ENCODE measurements around the gene GLT8D2. TPM values are rescaled to one million over a fixed set of nuclear protein-coding genes. Genes with fewer than 3 reads are reported as not detected.

GLT8D2 gene
- total and polyA plus RNA-seq, 2 of the 13 experiments (the other 11 are each of a cell fraction or from before 2014, with no cell fraction given) = not detected

- TF ChIP-seq TCF12 (IDR thresholded peaks at IDR 0.05) (no peak), TCF12 (CRISPR knock-in tag; IDR thresholded peaks at IDR 0.05) (no peak), DPF2 (CRISPR knock-in tag; IDR thresholded peaks at IDR 0.05; ENCODE audit: borderline replicate concordance, low read depth) (no peak), KDM3A (CRISPR knock-in tag; IDR thresholded peaks at IDR 0.05; ENCODE audit: low read depth) (no peak), NAIF1 (CRISPR knock-in tag; IDR thresholded peaks at IDR 0.05; ENCODE audit: borderline replicate concordance) (no peak), KDM5A (IDR thresholded peaks at IDR 0.05; ENCODE audit: borderline replicate concordance, low read length) (no peak), FIP1L1 (IDR thresholded peaks at IDR 0.05; ENCODE audit: borderline replicate concordance, insufficient read depth, low read depth, low read length) (no peak), YEATS4 (CRISPR knock-in tag; IDR thresholded peaks at IDR 0.05; ENCODE audit: borderline replicate concordance) (no peak), ZNF543 (CRISPR knock-in tag; IDR thresholded peaks at IDR 0.05) (no peak)
- TF ChIP-seq, protein P1, sequence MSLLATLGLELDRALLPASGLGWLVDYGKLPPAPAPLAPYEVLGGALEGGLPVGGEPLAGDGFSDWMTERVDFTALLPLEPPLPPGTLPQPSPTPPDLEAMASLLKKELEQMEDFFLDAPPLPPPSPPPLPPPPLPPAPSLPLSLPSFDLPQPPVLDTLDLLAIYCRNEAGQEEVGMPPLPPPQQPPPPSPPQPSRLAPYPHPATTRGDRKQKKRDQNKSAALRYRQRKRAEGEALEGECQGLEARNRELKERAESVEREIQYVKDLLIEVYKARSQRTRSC (CRISPR knock-in tag; IDR thresholded peaks at IDR 0.05; ENCODE audit: low read depth) = no peak
Observed at GRCh38 chr12:104055686-104056388, 5.8 kb upstream of the GLT8D2 start (continued).

DNA sequence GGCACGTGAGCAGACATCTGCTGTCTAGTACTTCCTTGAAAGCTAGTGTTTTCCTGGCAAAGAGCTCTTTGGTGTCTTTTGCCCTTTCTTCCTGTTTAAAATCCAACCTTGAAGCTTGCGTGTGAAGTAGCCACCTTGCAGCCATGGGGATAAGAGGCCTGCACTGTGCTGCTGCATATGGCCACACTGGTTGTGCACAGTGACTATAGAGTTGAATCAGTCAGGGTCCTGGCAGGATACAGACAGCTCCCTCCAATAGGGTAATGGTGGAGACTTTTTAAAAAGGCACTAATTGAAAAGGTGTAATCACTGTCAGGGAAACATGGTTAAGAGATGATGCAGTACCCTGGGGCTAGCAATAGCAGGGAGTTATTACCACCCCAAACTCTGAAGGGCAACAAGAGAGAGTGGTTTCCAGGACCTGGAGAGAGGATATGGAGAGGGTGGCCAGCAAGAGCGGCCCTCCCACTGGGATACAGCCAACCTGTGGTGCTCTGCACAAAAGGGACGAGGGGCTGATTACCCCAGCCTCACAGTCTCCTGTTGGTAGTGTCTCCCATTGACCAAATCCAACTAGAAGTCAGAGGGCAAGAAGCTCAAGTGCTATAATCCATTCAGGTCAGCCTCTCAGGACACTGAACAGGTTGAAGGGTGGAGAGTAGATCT lies 4.8 kb upstream of the GLT8D2 start:
- intact Hi-C loops (cut with micrococcal nuclease; ENCODE audit: unreplicated experiment) = no loop called here
- TF ChIP-seq NFKBIZ (CRISPR knock-in tag; IDR thresholded peaks at IDR 0.05) (no peak), ZNF280B (CRISPR knock-in tag; IDR thresholded peaks at IDR 0.05; ENCODE audit: borderline replicate concordance) (no peak), IKZF4 (CRISPR knock-in tag; IDR thresholded peaks at IDR 0.05; ENCODE audit: borderline replicate concordance, low read depth, not compliant biosample characterization) (no peak), NBN (conservative IDR thresholded peaks at IDR 0.05) (no peak), CENPT (CRISPR knock-in tag; IDR thresholded peaks at IDR 0.05; ENCODE audit: low read depth) (no peak), KLF9 (CRISPR knock-in tag; IDR thresholded peaks at IDR 0.05; ENCODE audit: low read depth) (no peak)
- ATAC-seq = no peak
- no peaks in the 10 kb centered on the region for H3K9me3 ChIP-seq (ENCODE audit: low read length)
- no peak overlapping the region for H2AFZ ChIP-seq (ENCODE audit: low read length)
- no peak overlapping the region for H3K27ac ChIP-seq (ENCODE audit: extremely low read length, insufficient read depth, low read length)
- peaks cover 10% of the 10 kb centered on the region for H3K4me1 ChIP-seq (ENCODE audit: insufficient read depth, low read length)
- 7% methylated on average over 4 of the region's 4 CpGs for WGBS (ENCODE audit: low lambda C conversion rate)
- in situ Hi-C loops (cut with HindIII; ENCODE audit: extremely low pct_ligation_motif_present, low pct_unique_long_range_greater_than_20kb) = loop anchor here (5.0 kb wide), 1 partner anchor 52 kb away; no protein-coding TSS in a partner anchor
- no peaks in the 10 kb centered on the region for H4K20me1 ChIP-seq (ENCODE audit: insufficient read depth, low read length)
- FAIRE-seq = no peak
- no peak for DNase-seq (ENCODE audit: low spot score)
- H3K79me2 ChIP-seq (ENCODE audit: insufficient read depth, low read length) = no peaks in the 10 kb centered on the region
- no peak overlapping the region for H3K4me3 ChIP-seq (replicated peaks in 1 of 3; ENCODE audit: insufficient read depth in 1 of 3, low read depth in 2 of 3, low read length in 3 of 3)
- ChIA-PET POLR2A (interaction anchor here (1.2 kb wide), 1 partner anchor 9 kb away, joined by 3 read pairs; the partner anchor contains the start of gene HCFC2), CTCF (ENCODE audit: low intra/inter-chr PET ratio, low total read pairs) (no interaction called here)
- peaks cover 0 to 11% of the 10 kb centered on the region in 2 experiments; a peak in 4 of 5 replicates for H3K27me3 ChIP-seq (ENCODE audit: control insufficient read depth in 1 of 2, insufficient read depth in 2 of 2, low read length in 2 of 2)
- no peaks in the 10 kb centered on the region for H3K36me3 ChIP-seq (replicated peaks in 1 of 2; ENCODE audit: control insufficient read depth in 1 of 2, insufficient read depth in 2 of 2, low read length in 2 of 2)
- no peak overlapping the region for H3K9ac ChIP-seq (ENCODE audit: insufficient read depth, low read depth, low read length)
- no TSS peak for BruUV-seq (replicated peaks)
- H3K4me2 ChIP-seq (ENCODE audit: low read depth, low read length) = no peak overlapping the region
